ENCODE data around the gene HSPBP1.

- TF ChIP-seq EP300 (IDR thresholded peaks at IDR 0.05) (no peak), CTCF (IDR thresholded peaks at IDR 0.05) (no peak)
These were observed 28.4 kb downstream of the HSPBP1 start for GRCh38 chr19:55251341-55252081.
